CD14-positive monocyte (primary cell): ENCODE measurements around the gene DGUOK. TPM values are rescaled to one million over a fixed set of nuclear protein-coding genes. Genes with fewer than 3 reads are reported as not detected.

Experiments
- DNase-seq, 3 donors: peaks; one replicate each; pipeline ENCODE4 v3.0.0-alpha.2; 2011 to 2022
- H2AFZ ChIP-seq: 2 replicates; pipeline ENCODE4 v1.6.0; 2012; ENCODE audit warnings: mild to moderate bottlenecking, low read depth, low read length, inconsistent platforms; ENCODE audit not compliant: insufficient read depth, poor library complexity, severe bottlenecking
- H3K27ac ChIP-seq, 2 donors: 1 replicate in 1 of 2; 2 replicates in 1 of 2; pipeline ENCODE4 v1.5.1; 2012 to 2013; ENCODE audit warnings: low read length in 2 of 2, control low read depth in 1 of 2, inconsistent platforms in 1 of 2, low read depth in 1 of 2, mild to moderate bottlenecking in 1 of 2
- H3K27me3 ChIP-seq, 2 donors: one replicate each; pipeline versions ENCODE4 v1.6.0 to v1.6.1; 2011 to 2013; ENCODE audit warnings: low read length in 2 of 2; ENCODE audit not compliant: control insufficient read depth in 2 of 2, insufficient read depth in 2 of 2
- H3K36me3 ChIP-seq, 2 donors: replicated peaks in 1 of 2; 1 replicate in 1 of 2; 2 replicates in 1 of 2; pipeline versions ENCODE4 v1.5.1 to v1.6.1; 2012 to 2013; ENCODE audit warnings: low read length in 2 of 2, control low read depth in 1 of 2, inconsistent platforms in 1 of 2, mild to moderate bottlenecking in 1 of 2; ENCODE audit not compliant: insufficient read depth in 2 of 2, control insufficient read depth in 1 of 2
- H3K4me1 ChIP-seq, 2 donors: 1 replicate in 1 of 2; 2 replicates in 1 of 2; pipeline versions ENCODE4 v1.5.1 to v1.6.1; 2012 to 2013; ENCODE audit warnings: low read length in 2 of 2, control low read depth in 1 of 2, inconsistent platforms in 1 of 2, mild to moderate bottlenecking in 1 of 2, moderate library complexity in 1 of 2; ENCODE audit not compliant: insufficient read depth in 2 of 2, control insufficient read depth in 1 of 2
- H3K4me2 ChIP-seq: replicated peaks from 2 replicates; pipeline ENCODE3; 2012; ENCODE audit warnings: low read length, moderate library complexity, mild to moderate bottlenecking; ENCODE audit not compliant: poor library complexity, severe bottlenecking; ENCODE audit errors: extremely low read depth
- H3K4me3 ChIP-seq, 3 experiments: fragments of 200-600 bp in 1 of 3; sonication (generic) in 1 of 3; replicated peaks in 1 of 3; 1 replicate in 2 of 3; 2 replicates in 1 of 3; pipeline ENCODE4 v1.5.1; 2011 to 2013; ENCODE audit warnings: low read length in 3 of 3, mild to moderate bottlenecking in 3 of 3, control low read depth in 2 of 3, low read depth in 2 of 3, inconsistent platforms in 1 of 3, moderate library complexity in 1 of 3
- H3K79me2 ChIP-seq: 2 replicates; pipeline ENCODE4 v1.6.0; 2012; ENCODE audit warnings: mild to moderate bottlenecking, control low read depth, inconsistent platforms, low read length, moderate library complexity; ENCODE audit not compliant: insufficient read depth
- H3K9ac ChIP-seq: 2 replicates; pipeline ENCODE4 v1.6.0; 2017; ENCODE audit warnings: low read length, mild to moderate bottlenecking; ENCODE audit not compliant: insufficient read depth, poor library complexity, severe bottlenecking
- H3K9me3 ChIP-seq, 2 donors: replicated peaks in 1 of 2; 1 replicate in 1 of 2; 2 replicates in 1 of 2; pipeline versions ENCODE4 v1.5.1 to v1.6.1; 2012 to 2013; ENCODE audit warnings: low read length in 2 of 2, control low read depth in 1 of 2; ENCODE audit not compliant: control insufficient read depth in 1 of 2, insufficient read depth in 1 of 2
- H4K20me1 ChIP-seq: 2 replicates; pipeline ENCODE4 v1.6.0; 2012; ENCODE audit warnings: mild to moderate bottlenecking, low read length, control low read depth, moderate library complexity; ENCODE audit not compliant: insufficient read depth
- H3K27ac Mint-ChIP-seq, 7 donors: one replicate each; pipeline ENCODE4 v1.8.0; 2020; ENCODE audit warnings: mild to moderate bottlenecking in 7 of 7, mixed read lengths in 7 of 7, moderate library complexity in 6 of 7, inconsistent platforms in 2 of 7
- H3K27me3 Mint-ChIP-seq, 3 donors: one replicate each; pipeline ENCODE4 v1.8.0; 2021 to 2022; ENCODE audit warnings: low read depth in 3 of 3, mild to moderate bottlenecking in 3 of 3, mixed read lengths in 3 of 3, moderate library complexity in 3 of 3, inconsistent platforms in 1 of 3
- H3K36me3 Mint-ChIP-seq, 2 donors: one replicate each; pipeline ENCODE4 v1.8.0; 2020; ENCODE audit warnings: mixed read lengths in 2 of 2, inconsistent platforms in 1 of 2, mild to moderate bottlenecking in 1 of 2
- H3K4me1 Mint-ChIP-seq: one replicate; pipeline ENCODE4 v1.8.0; 2020; ENCODE audit warnings: mild to moderate bottlenecking, mixed read lengths
- H3K4me3 Mint-ChIP-seq, 2 donors: one replicate each; pipeline ENCODE4 v1.8.0; 2020; ENCODE audit warnings: mild to moderate bottlenecking in 2 of 2, mixed read lengths in 2 of 2, moderate library complexity in 1 of 2
- H3K9me3 Mint-ChIP-seq, 7 donors: one replicate each; pipeline ENCODE4 v1.8.0; 2020 to 2022; ENCODE audit warnings: mixed read lengths in 7 of 7, mild to moderate bottlenecking in 6 of 7, moderate library complexity in 6 of 7, inconsistent platforms in 2 of 7
- WGBS: methylation state at CpG from one replicate; pipeline ENCODE4 v1.1.5; 2013; ENCODE audit warnings: missing lambda C conversion rate; ENCODE audit not compliant: insufficient coverage; 5-methylcytosine and 5-hydroxymethylcytosine counted together
- intact Hi-C, 2 donors: fragments of 100-400 bp; cut with micrococcal nuclease; formaldehyde crosslinking; loops; one replicate each; pipeline versions ENCODE4 v1.15.0 to v1.15.1; 2023
- polyA plus RNA-seq, 3 donors: library from polyadenylated mRNA; depleted of rRNA in 1 of 3; unstranded in 2 of 3; stranded (reverse) in 1 of 3; fragments of 300-500 nt in 2 of 3; fragments of >200 nt in 1 of 3; fragmentation: Illumina TruSeq in 2 of 3; gene quantifications; 1 replicate in 2 of 3; 2 replicates in 1 of 3; pipeline ENCODE4 v1.2.3, GENCODE V29; 2012 to 2021
- TF ChIP-seq, protein P1 (sequence below): fragments of 200-600 bp; IDR thresholded peaks from one replicate; pipeline ENCODE4 v1.8.0; 2022; ENCODE audit warnings: antibody characterized with exemption, mild to moderate bottlenecking

The DGUOK gene
- polyA plus RNA-seq, 3 donors = 62.9 to 129 (median 123) TPM

DNA sequence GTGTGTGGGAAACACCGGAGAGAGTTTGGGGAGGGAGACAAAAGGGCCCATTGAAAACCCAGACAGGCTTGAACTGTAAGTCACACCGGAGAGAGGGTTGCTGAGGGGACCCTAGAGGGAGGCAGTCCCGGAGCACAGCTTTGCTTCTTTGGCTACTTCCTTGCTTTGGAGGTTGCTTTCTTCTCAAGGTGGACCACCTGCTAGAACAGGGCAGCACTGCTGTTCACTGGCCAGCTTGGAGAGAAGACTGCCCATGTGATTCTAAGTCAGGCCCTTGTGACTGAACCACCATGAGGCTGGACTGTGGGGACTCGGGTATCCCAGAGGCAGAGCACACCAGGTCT lies 29.5 kb upstream of the DGUOK start:
- WGBS = 68% methylated on average over 3 of the region's 4 CpGs
- peaks cover 19% of the 10 kb centered on the region for H3K4me1 Mint-ChIP-seq
- Histone ChIP-seq H3K4me2 (no peak overlapping the region), H3K9ac (peak overlapping the region; percentile 8), H3K27me3 (no peaks in the 10 kb centered on the region), H3K27ac (no peak overlapping the region), H3K36me3 (no peaks in the 10 kb centered on the region), H3K79me2 (no peaks in the 10 kb centered on the region), H4K20me1 (no peaks in the 10 kb centered on the region), H3K4me1 (peaks cover 6 to 10% of the 10 kb centered on the region in 2 donors), H3K9me3 (no peaks in the 10 kb centered on the region), H2AFZ (peak overlapping the region; percentile 65), H3K4me3 (no peak overlapping the region)
- intact Hi-C loops = no loop called here
- peak overlapping the region in 2 of 7 donors; percentile 24 to 26 for H3K27ac Mint-ChIP-seq
- peaks cover 0 to 5% (median 3%) of the 10 kb centered on the region in 3 donors for H3K27me3 Mint-ChIP-seq
- TF ChIP-seq, protein P1, sequence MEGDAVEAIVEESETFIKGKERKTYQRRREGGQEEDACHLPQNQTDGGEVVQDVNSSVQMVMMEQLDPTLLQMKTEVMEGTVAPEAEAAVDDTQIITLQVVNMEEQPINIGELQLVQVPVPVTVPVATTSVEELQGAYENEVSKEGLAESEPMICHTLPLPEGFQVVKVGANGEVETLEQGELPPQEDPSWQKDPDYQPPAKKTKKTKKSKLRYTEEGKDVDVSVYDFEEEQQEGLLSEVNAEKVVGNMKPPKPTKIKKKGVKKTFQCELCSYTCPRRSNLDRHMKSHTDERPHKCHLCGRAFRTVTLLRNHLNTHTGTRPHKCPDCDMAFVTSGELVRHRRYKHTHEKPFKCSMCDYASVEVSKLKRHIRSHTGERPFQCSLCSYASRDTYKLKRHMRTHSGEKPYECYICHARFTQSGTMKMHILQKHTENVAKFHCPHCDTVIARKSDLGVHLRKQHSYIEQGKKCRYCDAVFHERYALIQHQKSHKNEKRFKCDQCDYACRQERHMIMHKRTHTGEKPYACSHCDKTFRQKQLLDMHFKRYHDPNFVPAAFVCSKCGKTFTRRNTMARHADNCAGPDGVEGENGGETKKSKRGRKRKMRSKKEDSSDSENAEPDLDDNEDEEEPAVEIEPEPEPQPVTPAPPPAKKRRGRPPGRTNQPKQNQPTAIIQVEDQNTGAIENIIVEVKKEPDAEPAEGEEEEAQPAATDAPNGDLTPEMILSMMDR = no peak
- H3K36me3 Mint-ChIP-seq = no peaks in the 10 kb centered on the region
- H3K4me3 Mint-ChIP-seq = no peak overlapping the region
- no peak for DNase-seq
- H3K9me3 Mint-ChIP-seq = no peaks in the 10 kb centered on the region

DNA sequence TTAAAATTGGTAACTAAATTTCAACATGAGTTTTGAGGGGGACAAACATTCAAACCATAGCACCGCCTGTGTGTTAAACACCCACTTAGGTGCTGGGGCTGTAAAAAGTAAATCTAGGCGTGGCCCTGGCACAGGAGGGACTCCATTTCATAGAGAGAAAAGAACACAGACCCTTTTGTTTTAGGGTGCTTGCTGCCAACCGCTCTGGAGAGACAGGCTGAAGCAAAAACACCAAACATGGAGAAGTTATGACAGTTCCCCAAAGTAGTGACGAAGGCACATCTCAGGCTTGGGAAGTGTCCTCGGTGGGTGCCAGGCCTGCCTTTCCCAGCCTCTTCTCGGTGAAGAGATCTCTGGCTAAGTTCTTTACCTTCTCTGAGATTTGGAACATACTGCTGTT lies 28.7 kb upstream of the DGUOK start:
- Histone ChIP-seq H3K27me3 (no peaks in the 10 kb centered on the region), H2AFZ (no peak overlapping the region), H3K9me3 (no peaks in the 10 kb centered on the region), H4K20me1 (no peaks in the 10 kb centered on the region), H3K4me1 (peaks cover 6 to 10% of the 10 kb centered on the region in 2 donors), H3K9ac (no peak overlapping the region), H3K4me3 (no peak overlapping the region), H3K4me2 (no peak overlapping the region), H3K79me2 (no peaks in the 10 kb centered on the region), H3K27ac (no peak overlapping the region), H3K36me3 (no peaks in the 10 kb centered on the region)
- Mint-ChIP-seq H3K36me3 (no peaks in the 10 kb centered on the region), H3K4me1 (peaks cover 19% of the 10 kb centered on the region), H3K4me3 (no peak overlapping the region), H3K9me3 (no peaks in the 10 kb centered on the region), H3K27me3 (peaks cover 1 to 5% (median 3%) of the 10 kb centered on the region in 3 donors), H3K27ac (no peak overlapping the region)
- WGBS = 60% methylated on average over 2 of the region's 6 CpGs
- intact Hi-C loops = no loop called here
- no peak for DNase-seq
- TF ChIP-seq, protein P1 = no peak
